Body of pancreas (tissue), 4 donors: Measurements from ENCODE around the gene WFIKKN2. TPM values are rescaled to one million over a fixed set of nuclear protein-coding genes. Genes with fewer than 3 reads are reported as not detected.

Source experiments
- ATAC-seq: fragments of 150-250 bp; one replicate; pipeline ENCODE4 v1.9.1; 2016
- DNase-seq, 4 donors: peaks; one replicate each; pipeline ENCODE4 v3.0.0-alpha.2; 2019
- H3K27ac ChIP-seq, 4 donors: fragments of 200-600 bp; sonication (generic); 1 replicate in 3 of 4; 2 replicates in 1 of 4; pipeline versions ENCODE4 v1.5.1 to v1.6.1; 2016 to 2019; ENCODE audit warnings: mild to moderate bottlenecking in 1 of 4, mixed read lengths in 1 of 4, moderate library complexity in 1 of 4
- H3K27me3 ChIP-seq, 2 donors: fragments of 200-600 bp; sonication (generic); one replicate each; pipeline ENCODE4 v1.6.0; 2016; ENCODE audit warnings: mild to moderate bottlenecking in 1 of 2
- H3K36me3 ChIP-seq, 2 donors: fragments of 200-600 bp; sonication (generic); replicated peaks in 1 of 2; 2 replicates each; pipeline ENCODE4 v1.5.1; 2016; ENCODE audit warnings: low read depth in 2 of 2; ENCODE audit not compliant: insufficient read depth in 1 of 2
- H3K4me1 ChIP-seq: fragments of 200-600 bp; sonication (generic); one replicate; pipeline ENCODE4 v1.6.0; 2016
- H3K4me3 ChIP-seq, 2 donors: fragments of 200-600 bp; sonication (generic); 1 replicate in 1 of 2; 2 replicates in 1 of 2; pipeline ENCODE4 v1.5.1; 2016 to 2019
- H3K9me3 ChIP-seq, 3 donors: fragments of 200-600 bp; sonication (generic); 1 replicate in 2 of 3; 2 replicates in 1 of 3; pipeline ENCODE4 v1.5.1; 2016
- CTCF ChIP-seq, 7 experiments: fragments of 450-650 bp in 4 of 7; fragments of 200-600 bp in 3 of 7; sonication (generic) in 3 of 7; IDR thresholded peaks; one replicate each; pipeline ENCODE4 v1.5.1; 2016 to 2019; ENCODE audit warnings: antibody characterized with exemption in 7 of 7
- POLR2A ChIP-seq, 3 donors: fragments of 450-650 bp; IDR thresholded peaks; one replicate each; pipeline ENCODE4 v1.6.1; 2016; ENCODE audit warnings: antibody characterized with exemption in 3 of 3, mild to moderate bottlenecking in 2 of 3
- WGBS, 2 donors: methylation state at CpG; one replicate each; pipeline ENCODE4 v1.1.5; 2017; 5-methylcytosine and 5-hydroxymethylcytosine counted together
- intact Hi-C: fragments of 100-400 bp; cut with DNase I; formaldehyde crosslinking; loops from one replicate; pipeline ENCODE4 v1.15.1; 2023
- total RNA-seq, 2 donors: library from RNA; depleted of rRNA; stranded (reverse); fragments of >200 nt; gene quantifications; one replicate each; pipeline ENCODE4 v1.1.0, GENCODE V29; 2016

Gene WFIKKN2
- total RNA-seq, 2 donors from 2014 or later = 0.26 to 0.66 TPM

- DNase-seq (no peak), ATAC-seq (no peak)
- intact Hi-C loops = loop anchor here (5.0 to 10.0 kb wide), 2 partner anchors 53 to 286 kb away; no protein-coding TSS in a partner anchor
- no peaks in the 10 kb centered on the region for H3K27me3 ChIP-seq
- H3K36me3 ChIP-seq = no peaks in the 10 kb centered on the region
- TF ChIP-seq CTCF (IDR thresholded peaks at IDR 0.05) = no peak
- no peak for TF ChIP-seq POLR2A (IDR thresholded peaks at IDR 0.05)
- no peak overlapping the region for H3K4me3 ChIP-seq
- no peak overlapping the region for H3K27ac ChIP-seq
- no peaks in the 10 kb centered on the region for H3K9me3 ChIP-seq
- peaks cover 8% of the 10 kb centered on the region for H3K4me1 ChIP-seq
- WGBS, 2 donors = 89 to 100% methylated on average over 3 to 25 of the region's 29 CpGs
Measured at GRCh38 chr17:50840311-50840851, 5.0 kb downstream of the WFIKKN2 start.

GRCh38 chr17:50841277-50841948 is 6.0 kb downstream of the WFIKKN2 start:
- no peak for TF ChIP-seq POLR2A (IDR thresholded peaks at IDR 0.05)
- TF ChIP-seq CTCF (IDR thresholded peaks at IDR 0.05) = no peak
- DNase-seq = no peak
- Histone ChIP-seq H3K9me3 (no peaks in the 10 kb centered on the region), H3K4me1 (peaks cover 6% of the 10 kb centered on the region), H3K36me3 (no peaks in the 10 kb centered on the region), H3K27me3 (no peaks in the 10 kb centered on the region), H3K27ac (no peak overlapping the region), H3K4me3 (no peak overlapping the region)
- intact Hi-C loops = loop anchor here (5.0 to 10.0 kb wide), 2 partner anchors 54 to 287 kb away; no protein-coding TSS in a partner anchor
- WGBS, 2 donors = 52 to 64% methylated on average over 9 to 11 of the region's 11 CpGs
- ATAC-seq = peak; percentile 7

GRCh38 chr17:50841949-50842354 is 6.6 kb downstream of the WFIKKN2 start:
- H3K27me3 ChIP-seq = no peaks in the 10 kb centered on the region
- no peak overlapping the region for H3K27ac ChIP-seq
- ATAC-seq = peak; percentile 89
- TF ChIP-seq CTCF (IDR thresholded peaks at IDR 0.05) (peak; percentile 61 to 96 (median 86)), POLR2A (IDR thresholded peaks at IDR 0.05) (no peak)
- peak; percentile 75 to 82 (median 79) for DNase-seq
- H3K9me3 ChIP-seq = no peaks in the 10 kb centered on the region
- no peak overlapping the region for H3K4me3 ChIP-seq
- no peaks in the 10 kb centered on the region for H3K36me3 ChIP-seq
- peaks cover 6% of the 10 kb centered on the region for H3K4me1 ChIP-seq
- intact Hi-C loops = loop anchor here (5.0 to 10.0 kb wide), 2 partner anchors 55 to 287 kb away; no protein-coding TSS in a partner anchor
- 13 to 15% methylated on average over 8 of the region's 8 CpGs for WGBS, 2 donors

GRCh38 chr17:50842506-50843149 is 7.2 kb downstream of the WFIKKN2 start:
- Histone ChIP-seq H3K27ac (no peak overlapping the region), H3K9me3 (no peaks in the 10 kb centered on the region), H3K4me1 (peaks cover 3% of the 10 kb centered on the region), H3K27me3 (no peaks in the 10 kb centered on the region), H3K36me3 (no peaks in the 10 kb centered on the region), H3K4me3 (no peak overlapping the region)
- 59 to 62% methylated on average over 9 of the region's 9 CpGs for WGBS, 2 donors
- intact Hi-C loops = loop anchor here (5.0 to 10.0 kb wide), 2 partner anchors 55 to 288 kb away; no protein-coding TSS in a partner anchor
- TF ChIP-seq POLR2A (IDR thresholded peaks at IDR 0.05) = no peak
- TF ChIP-seq CTCF (IDR thresholded peaks at IDR 0.05) = no peak
- DNase-seq (no peak), ATAC-seq (no peak)
